WTC11 (cell line): Measurements from ENCODE around the gene ESYT2. TPM values are rescaled to one million over a fixed set of nuclear protein-coding genes. Genes with fewer than 3 reads are reported as not detected.

Source experiments
- ATAC-seq: fragments of 200-7000 bp; cut with Tn5 transposase; 2 replicates; pipeline ENCODE4 v1.10.0; 2021; ENCODE audit warnings: mild to moderate bottlenecking, moderate library complexity
- CTCF ChIA-PET: fragments of 300-600 bp; sonication (Branson Sonifier 250); formaldehyde crosslinking; loops from one replicate; lab custom pipeline; 2021; ENCODE audit warnings: antibody characterized with exemption; lab: Charles Lee
- POLR2A ChIA-PET: fragments of 350-600 bp; sonication (Branson Sonifier 250); formaldehyde crosslinking; loops from one replicate; lab custom pipeline; 2021; ENCODE audit warnings: antibody characterized with exemption; lab: Charles Lee
- DNase-seq: peaks from one replicate; pipeline ENCODE4 v3.0.0; 2021; ENCODE audit warnings: low spot score
- H3K27ac Mint-ChIP-seq: 2 replicates; pipeline ENCODE4 v1.8.0; 2021; ENCODE audit warnings: mixed read lengths
- H3K27me3 Mint-ChIP-seq: 2 replicates; pipeline ENCODE4 v1.8.0; 2021; ENCODE audit warnings: low read depth, mild to moderate bottlenecking, moderate library complexity, mixed read lengths
- H3K36me3 Mint-ChIP-seq: 2 replicates; pipeline ENCODE4 v1.8.0; 2021; ENCODE audit warnings: mixed read lengths
- H3K4me1 Mint-ChIP-seq: 2 replicates; pipeline ENCODE4 v1.8.0; 2022; ENCODE audit warnings: mixed read lengths
- H3K4me3 Mint-ChIP-seq: 2 replicates; pipeline ENCODE4 v1.8.0; 2021; ENCODE audit warnings: mild to moderate bottlenecking, moderate library complexity, mixed read lengths
- H3K9me3 Mint-ChIP-seq: 2 replicates; pipeline ENCODE4 v1.8.0; 2021; ENCODE audit warnings: mixed read lengths
- AFF4 ChIP-seq: sonication (generic); formaldehyde crosslinking; IDR thresholded peaks from 2 replicates; pipeline ENCODE4 v1.8.1; 2023; ENCODE audit warnings: mild to moderate bottlenecking, missing genetic modification reagents, borderline replicate concordance
- ATF6 ChIP-seq: sonication (generic); formaldehyde crosslinking; IDR thresholded peaks from 2 replicates; pipeline ENCODE4 v1.8.1; 2023; ENCODE audit warnings: mild to moderate bottlenecking, missing genetic modification reagents
- ESRRA ChIP-seq: sonication (generic); formaldehyde crosslinking; IDR thresholded peaks from 2 replicates; pipeline ENCODE4 v1.8.1; 2022; ENCODE audit warnings: mild to moderate bottlenecking, missing genetic modification reagents, borderline replicate concordance
- ETV6 ChIP-seq: sonication (generic); formaldehyde crosslinking; IDR thresholded peaks from 2 replicates; pipeline ENCODE4 v1.8.1; 2022; ENCODE audit warnings: mild to moderate bottlenecking, missing genetic modification reagents
- MLX ChIP-seq: sonication (generic); formaldehyde crosslinking; IDR thresholded peaks from 2 replicates; pipeline ENCODE4 v1.8.1; 2023; ENCODE audit warnings: mild to moderate bottlenecking, missing genetic modification reagents, moderate library complexity
- SP1 ChIP-seq: sonication (generic); formaldehyde crosslinking; conservative IDR thresholded peaks from 2 replicates; pipeline ENCODE4 v1.8.1; 2022; ENCODE audit warnings: missing genetic modification reagents
- TEAD1 ChIP-seq: sonication (generic); formaldehyde crosslinking; IDR thresholded peaks from 2 replicates; pipeline ENCODE4 v1.8.0; 2022; ENCODE audit warnings: mild to moderate bottlenecking, missing genetic modification reagents
- TP53 ChIP-seq: sonication (generic); formaldehyde crosslinking; IDR thresholded peaks from 2 replicates; pipeline ENCODE4 v1.8.1; 2023; ENCODE audit warnings: mild to moderate bottlenecking, missing genetic modification reagents
- ZBTB21 ChIP-seq: sonication (generic); formaldehyde crosslinking; IDR thresholded peaks from 2 replicates; pipeline ENCODE4 v1.8.1; 2023; ENCODE audit warnings: mild to moderate bottlenecking, missing genetic modification reagents, borderline replicate concordance
- ZNF138 ChIP-seq: sonication (generic); formaldehyde crosslinking; conservative IDR thresholded peaks from 2 replicates; pipeline ENCODE4 v1.8.1; 2022; ENCODE audit warnings: mild to moderate bottlenecking, moderate library complexity, missing genetic modification reagents
- ZNF232 ChIP-seq: sonication (generic); formaldehyde crosslinking; IDR thresholded peaks from 2 replicates; pipeline ENCODE4 v1.8.0; 2022; ENCODE audit warnings: mild to moderate bottlenecking, missing genetic modification reagents
- ZNF263 ChIP-seq: sonication (generic); formaldehyde crosslinking; IDR thresholded peaks from 2 replicates; pipeline ENCODE4 v1.8.1; 2022; ENCODE audit warnings: low read depth, mild to moderate bottlenecking, moderate library complexity, missing genetic modification reagents
- total RNA-seq: library from RNA; stranded (reverse); gene quantifications from 3 replicates; pipeline ENCODE4 v1.2.3, GENCODE V29; 2021
- TF ChIP-seq, protein P1 (sequence below): sonication (generic); formaldehyde crosslinking; IDR thresholded peaks from 2 replicates; pipeline ENCODE4 v1.8.1; 2022; ENCODE audit warnings: low read depth, mild to moderate bottlenecking, moderate library complexity, missing genetic modification reagents, borderline replicate concordance
- TF ChIP-seq, protein P2 (sequence below): sonication (generic); formaldehyde crosslinking; IDR thresholded peaks from 2 replicates; pipeline ENCODE4 v1.8.0; 2022; ENCODE audit warnings: mild to moderate bottlenecking, missing genetic modification reagents

Gene ESYT2
- total RNA-seq, 1 experiment from 2014 or later, result 45.1 TPM

GRCh38 chr7:158746957-158747356 is 82.4 kb downstream of the ESYT2 start:
- H3K4me1 Mint-ChIP-seq, result no peaks in the 10 kb centered on the region
- no peak overlapping the region for H3K4me3 Mint-ChIP-seq
- TF ChIP-seq TP53 (CRISPR knock-in tag), result no peak
- CTCF ChIA-PET, result no interaction called here
- H3K27me3 Mint-ChIP-seq, result no peaks in the 10 kb centered on the region; the same call in 1 of the 2 replicates
- POLR2A ChIA-PET, result interaction anchor here (0.7 kb wide), 1 partner anchor 233 kb away, joined by 6 read pairs; no protein-coding TSS in a partner anchor
- ATAC-seq (no peak), DNase-seq (no peak)
- no peaks in the 10 kb centered on the region for H3K9me3 Mint-ChIP-seq
- peaks cover 60% of the 10 kb centered on the region for H3K36me3 Mint-ChIP-seq
- H3K27ac Mint-ChIP-seq, result no peak overlapping the region

- TF ChIP-seq MLX (CRISPR knock-in tag) (no peak), ZBTB21 (CRISPR knock-in tag) (no peak), ZNF232 (CRISPR knock-in tag) (no peak), AFF4 (CRISPR knock-in tag) (no peak)
- TF ChIP-seq, protein P1, sequence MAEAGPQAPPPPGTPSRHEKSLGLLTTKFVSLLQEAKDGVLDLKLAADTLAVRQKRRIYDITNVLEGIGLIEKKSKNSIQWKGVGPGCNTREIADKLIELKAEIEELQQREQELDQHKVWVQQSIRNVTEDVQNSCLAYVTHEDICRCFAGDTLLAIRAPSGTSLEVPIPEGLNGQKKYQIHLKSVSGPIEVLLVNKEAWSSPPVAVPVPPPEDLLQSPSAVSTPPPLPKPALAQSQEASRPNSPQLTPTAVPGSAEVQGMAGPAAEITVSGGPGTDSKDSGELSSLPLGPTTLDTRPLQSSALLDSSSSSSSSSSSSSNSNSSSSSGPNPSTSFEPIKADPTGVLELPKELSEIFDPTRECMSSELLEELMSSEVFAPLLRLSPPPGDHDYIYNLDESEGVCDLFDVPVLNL (CRISPR knock-in tag), result no peak
- TF ChIP-seq, protein P2, sequence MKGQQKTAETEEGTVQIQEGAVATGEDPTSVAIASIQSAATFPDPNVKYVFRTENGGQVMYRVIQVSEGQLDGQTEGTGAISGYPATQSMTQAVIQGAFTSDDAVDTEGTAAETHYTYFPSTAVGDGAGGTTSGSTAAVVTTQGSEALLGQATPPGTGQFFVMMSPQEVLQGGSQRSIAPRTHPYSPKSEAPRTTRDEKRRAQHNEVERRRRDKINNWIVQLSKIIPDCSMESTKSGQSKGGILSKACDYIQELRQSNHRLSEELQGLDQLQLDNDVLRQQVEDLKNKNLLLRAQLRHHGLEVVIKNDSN (CRISPR knock-in tag), result no peak
- ChIA-PET POLR2A (no interaction called here), CTCF (no interaction called here)
- Mint-ChIP-seq H3K4me1 (no peaks in the 10 kb centered on the region), H3K36me3 (peaks cover 73% of the 10 kb centered on the region), H3K4me3 (no peak overlapping the region), H3K9me3 (no peaks in the 10 kb centered on the region), H3K27me3 (no peaks in the 10 kb centered on the region; the same call in 1 of the 2 replicates), H3K27ac (peak overlapping the region; percentile 23; the same call in 1 of the 2 replicates)
- ATAC-seq (no peak), DNase-seq (no peak)
These were observed 84.1 kb downstream of the ESYT2 start for GRCh38 chr7:158745057-158745715.

DNA sequence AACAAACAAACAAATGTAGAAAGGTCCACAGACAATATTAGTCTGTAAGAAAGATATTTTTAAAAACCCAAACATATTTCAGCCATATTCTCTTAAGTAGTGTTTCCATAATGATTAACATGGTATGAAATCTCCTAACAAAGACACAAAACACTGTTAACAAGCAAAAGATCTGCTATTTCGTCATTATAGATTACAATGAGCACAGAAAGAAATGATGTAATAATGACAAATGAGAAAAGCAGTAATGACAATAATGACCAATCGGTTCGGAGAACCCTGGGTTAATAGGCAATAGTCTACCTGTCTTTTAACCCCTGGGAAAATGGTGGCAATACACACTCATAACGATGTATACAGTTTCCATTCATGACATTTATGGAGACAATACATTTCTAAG is 85.2 kb downstream of the ESYT2 start:
- TF ChIP-seq ZNF138 (CRISPR knock-in tag) (no peak), TEAD1 (no peak), ETV6 (no peak), ESRRA (CRISPR knock-in tag) (no peak), ZNF263 (no peak), ATF6 (CRISPR knock-in tag) (no peak), SP1 (no peak)
- TF ChIP-seq, protein P2 (CRISPR knock-in tag), result no peak
- Mint-ChIP-seq H3K27me3 (no peaks in the 10 kb centered on the region; the same call in 1 of the 2 replicates), H3K4me1 (no peaks in the 10 kb centered on the region), H3K36me3 (peaks cover 68% of the 10 kb centered on the region), H3K9me3 (no peaks in the 10 kb centered on the region), H3K4me3 (no peak overlapping the region), H3K27ac (no peak overlapping the region)
- POLR2A ChIA-PET, result no interaction called here
- DNase-seq (no peak), ATAC-seq (no peak)
- CTCF ChIA-PET, result interaction anchor here (1.6 to 3.5 kb wide), 2 partner anchors 11 to 116 kb away, joined by 3 to 18 read pairs; no protein-coding TSS in a partner anchor
